AG04450 (cell line): ENCODE results near the gene MGAT5B. TPM values are rescaled to one million over a fixed set of nuclear protein-coding genes. Genes with fewer than 3 reads are reported as not detected.

Experiments
- CTCF ChIA-PET: fragments of 300-600, 350-600 bp; formaldehyde crosslinking; extraction: SDS; loops from one replicate; lab custom pipeline; 2022; ENCODE audit warnings: antibody characterized with exemption, inconsistent platforms; lab: Charles Lee
- POLR2A ChIA-PET: fragments of 350-600 bp; formaldehyde crosslinking; extraction: SDS; loops from one replicate; lab custom pipeline; 2021; ENCODE audit warnings: antibody characterized with exemption, inconsistent platforms; lab: Yijun Ruan, JAX
- DNase-seq: peaks from one replicate; pipeline ENCODE4 v3.0.0-alpha.2; 2011; ENCODE audit warnings: low read depth, low spot score
- H3K27ac ChIP-seq: one replicate; pipeline ENCODE4 v1.5.1; 2012; ENCODE audit warnings: low read depth, low read length, control low read depth
- H3K27me3 ChIP-seq: one replicate; pipeline ENCODE4 v1.6.0; 2012; ENCODE audit warnings: low read length; ENCODE audit not compliant: control insufficient read depth, insufficient read depth
- H3K4me3 ChIP-seq: 2 replicates; pipeline ENCODE4 v1.5.1; 2011; ENCODE audit warnings: mild to moderate bottlenecking, low read depth, low read length, control low read depth
- H3K9me3 ChIP-seq: 2 replicates; pipeline ENCODE4 v1.5.1; 2012; ENCODE audit warnings: low read length; ENCODE audit not compliant: control insufficient read depth, insufficient read depth
- CTCF ChIP-seq: IDR thresholded peaks from 2 replicates; pipeline ENCODE4 v1.5.1; 2011; ENCODE audit warnings: low read depth, low read length, control low read depth, inconsistent platforms
- polyA plus RNA-seq: library from polyadenylated mRNA; depleted of rRNA; stranded (reverse); fragments of >200 nt; gene quantifications from 2 replicates; pipeline ENCODE4 v1.2.3, GENCODE V29; 2011

Gene MGAT5B
- polyA plus RNA-seq, 1 experiment, result 0.69 TPM

- Histone ChIP-seq H3K27ac (no peak overlapping the region), H3K9me3 (no peaks in the 10 kb centered on the region), H3K27me3 (peaks cover 25% of the 10 kb centered on the region), H3K4me3 (no peak overlapping the region)
- no peak for DNase-seq
- ChIA-PET POLR2A (interaction anchor here (0.5 kb wide), 1 partner anchor 221 kb away, joined by 4 read pairs; the partner anchor contains the start of gene SRSF2), CTCF (interaction anchor here (0.6 kb wide), 1 partner anchor 107 kb away, joined by 3 read pairs; no protein-coding TSS in a partner anchor)
- TF ChIP-seq CTCF, result no peak
Observed at GRCh38 chr17:76957678-76958464, 89.7 kb downstream of the MGAT5B start.

- Histone ChIP-seq H3K9me3 (no peaks in the 10 kb centered on the region), H3K27ac (no peak overlapping the region), H3K27me3 (peaks cover 20% of the 10 kb centered on the region), H3K4me3 (no peak overlapping the region)
- TF ChIP-seq CTCF, result no peak
- ChIA-PET CTCF (no interaction called here), POLR2A (no interaction called here)
- DNase-seq, result no peak
Observed at GRCh38 chr17:76958974-76959373, 90.8 kb downstream of the MGAT5B start.

- no peak for TF ChIP-seq CTCF
- POLR2A ChIA-PET, result no interaction called here
- no peak for DNase-seq
- Histone ChIP-seq H3K27ac (no peak overlapping the region), H3K4me3 (no peak overlapping the region), H3K27me3 (peaks cover 36% of the 10 kb centered on the region), H3K9me3 (no peaks in the 10 kb centered on the region)
- CTCF ChIA-PET, result interaction anchor here (0.6 kb wide), 1 partner anchor 1638 kb away, joined by 8 read pairs; no protein-coding TSS in a partner anchor
Observed at GRCh38 chr17:76961869-76962268, 93.7 kb downstream of the MGAT5B start.

- Histone ChIP-seq H3K4me3 (no peak overlapping the region), H3K9me3 (no peaks in the 10 kb centered on the region), H3K27ac (no peak overlapping the region), H3K27me3 (peaks cover 40% of the 10 kb centered on the region)
- DNase-seq, result no peak
- ChIA-PET CTCF (no interaction called here), POLR2A (no interaction called here)
- no peak for TF ChIP-seq CTCF
Observed at GRCh38 chr17:76962858-76963257, 94.7 kb downstream of the MGAT5B start.

GRCh38 chr17:76966016-76966415 is 97.8 kb downstream of the MGAT5B start:
- CTCF ChIA-PET, result no interaction called here
- H3K27ac ChIP-seq, result no peak overlapping the region
- TF ChIP-seq CTCF, result no peak
- DNase-seq, result no peak
- H3K27me3 ChIP-seq, result peaks cover 64% of the 10 kb centered on the region
- no peak overlapping the region for H3K4me3 ChIP-seq
- POLR2A ChIA-PET, result interaction anchor here (0.6 kb wide), 1 partner anchor 203 kb away, joined by 10 read pairs; no protein-coding TSS in a partner anchor
- no peaks in the 10 kb centered on the region for H3K9me3 ChIP-seq
